GM21447 (cell line): Measurements from ENCODE around the gene TMEM53.

Experiments used
- ATAC-seq: cut with Tn5 transposase; IDR thresholded peaks from one replicate; pipeline ENCODE4 v1.9.1; 2021; ENCODE audit not compliant: unreplicated experiment

The TMEM53 gene

GRCh38 chr1:44674113-44675000, at the start of gene TMEM53, which contains the start of gene ARMH1:
TMEM53 (minus strand) TSS chr1:44674481; CDS start chr1:44674391, 90 bp downstream.
ARMH1 (plus strand) TSS chr1:44674714; CDS start chr1:44689698, 14,984 bp downstream.
- ATAC-seq: peak; percentile 87

- ATAC-seq: peak; percentile 39
These were observed 49.4 kb upstream of the TMEM53 start for GRCh38 chr1:44723496-44724295.

- ATAC-seq: no peak
These were observed 48.8 kb upstream of the TMEM53 start for GRCh38 chr1:44723064-44723463.

GRCh38 chr1:44721485-44722361, 47.4 kb upstream of the TMEM53 start:
- ATAC-seq: peak; percentile 66

- ATAC-seq: no peak
These were observed 46.0 kb upstream of the TMEM53 start for GRCh38 chr1:44720281-44720680.

GRCh38 chr1:44719318-44719717, 45.0 kb upstream of the TMEM53 start:
- no peak for ATAC-seq

- ATAC-seq: no peak
These were observed 43.8 kb upstream of the TMEM53 start for GRCh38 chr1:44718091-44718490.

- no peak for ATAC-seq
These were observed 43.4 kb upstream of the TMEM53 start for GRCh38 chr1:44717653-44718052.

GRCh38 chr1:44717156-44717555, 42.9 kb upstream of the TMEM53 start:
- no peak for ATAC-seq

- no peak for ATAC-seq
These were observed 40.8 kb upstream of the TMEM53 start for GRCh38 chr1:44714944-44715571.

GRCh38 chr1:44714532-44714931, 40.3 kb upstream of the TMEM53 start:
- no peak for ATAC-seq

GRCh38 chr1:44713321-44713781, 39.1 kb upstream of the TMEM53 start:
- peak; percentile 73 for ATAC-seq

- ATAC-seq: no peak
These were observed 33.9 kb upstream of the TMEM53 start for GRCh38 chr1:44707959-44708831.

- ATAC-seq: no peak
These were observed 33.0 kb upstream of the TMEM53 start for GRCh38 chr1:44707112-44707881.

- ATAC-seq: no peak
These were observed 31.7 kb upstream of the TMEM53 start for GRCh38 chr1:44705938-44706337.

- ATAC-seq: no peak
These were observed 31.2 kb upstream of the TMEM53 start for GRCh38 chr1:44705470-44705869.

GRCh38 chr1:44701141-44701573, 26.9 kb upstream of the TMEM53 start:
- no peak for ATAC-seq

- ATAC-seq: no peak
These were observed 26.3 kb upstream of the TMEM53 start for GRCh38 chr1:44700573-44700972.
